ENCODE results near the gene SYTL1. TPM values are rescaled to one million over a fixed set of nuclear protein-coding genes. Genes with fewer than 3 reads are reported as not detected.
"Not testable (repeated sequence)": the region's sequence is repeated elsewhere in the genome, so short reads cannot be mapped to it uniquely, and the experiment has no call there.

Gene SYTL1
- total RNA-seq, 2 donors from 2014 or later = 1.6 to 1.9 TPM

DNA sequence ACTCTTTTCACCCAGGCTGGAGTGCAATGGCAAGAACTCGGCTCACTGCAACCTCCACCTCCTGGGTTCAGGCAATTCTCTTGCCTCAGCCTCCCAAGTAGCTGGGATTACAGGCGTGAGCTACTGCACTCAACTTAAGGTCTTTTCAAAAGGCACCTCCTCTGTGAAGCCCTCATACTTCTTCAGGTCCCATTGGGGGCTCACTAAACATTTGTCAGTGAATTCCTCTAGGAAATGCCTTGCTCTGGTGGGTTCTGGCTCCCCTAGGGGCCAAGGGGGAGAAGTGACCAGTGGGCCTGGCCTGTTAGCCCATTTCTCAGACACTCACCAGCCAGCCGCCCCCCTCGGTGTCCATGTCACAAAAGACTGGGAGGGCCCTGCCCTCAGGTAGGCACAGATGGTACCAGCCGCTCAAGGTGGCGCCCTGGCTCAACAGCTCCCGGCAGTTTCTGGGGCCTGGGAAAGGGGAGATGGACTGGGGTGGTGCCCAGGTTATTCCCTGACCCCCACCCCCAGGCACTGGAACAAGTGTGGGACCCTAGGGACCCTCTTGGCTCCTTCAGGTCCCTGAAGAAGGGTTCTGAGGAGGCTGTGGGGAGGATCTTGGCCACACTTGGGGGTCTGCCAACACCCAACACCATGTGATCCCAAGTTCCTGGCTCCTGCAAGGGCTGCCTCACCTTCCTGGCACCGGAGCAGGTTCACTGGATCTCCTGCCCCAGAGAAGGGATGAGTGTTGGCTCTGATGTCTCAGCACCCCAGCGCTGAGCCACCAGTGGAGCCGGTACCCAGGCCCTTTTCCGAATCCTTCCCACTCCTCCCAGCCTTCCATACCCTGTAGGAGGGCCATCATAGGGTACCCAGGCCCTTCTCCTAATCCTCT is 31.2 kb downstream of the SYTL1 start:
- DNase-seq (ENCODE audit: low spot score) = peak; percentile 67
- intact Hi-C loops (cut with DNase I) = no loop called here

DNA sequence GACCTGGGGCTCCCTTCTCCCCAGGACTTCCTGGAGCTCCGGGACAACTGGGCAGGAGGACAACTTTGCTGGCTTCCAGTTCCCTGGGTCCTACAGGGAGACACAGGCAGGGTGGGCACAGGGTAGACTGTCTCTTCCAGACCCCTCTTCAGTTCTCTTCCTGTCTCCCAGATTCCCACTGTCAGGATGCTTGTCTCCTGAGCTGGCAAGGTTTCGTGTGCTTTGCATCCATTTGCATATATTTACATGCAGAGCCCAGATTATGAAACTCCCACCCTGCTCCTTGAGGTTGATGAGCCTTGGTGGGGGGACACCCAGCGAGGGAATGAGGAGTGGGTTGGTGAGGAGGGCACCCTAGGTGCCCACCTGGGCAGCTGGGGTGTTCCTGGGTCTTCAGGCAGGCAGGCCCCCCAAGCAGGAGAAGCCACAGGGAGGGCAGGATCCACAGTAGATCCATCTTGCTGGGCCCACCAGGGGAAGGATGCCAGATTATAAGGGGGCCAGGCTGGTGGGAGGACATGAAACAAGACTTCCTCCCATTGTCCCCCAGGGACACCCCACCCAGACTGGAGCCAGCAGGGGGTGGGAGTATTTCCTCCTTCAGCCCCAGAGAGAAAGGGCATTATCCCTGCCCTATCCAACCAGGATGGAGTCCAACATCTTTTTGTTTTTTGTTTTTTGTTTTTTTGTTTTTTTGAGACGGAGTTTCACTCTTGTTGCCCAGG is 32.7 kb downstream of the SYTL1 start, which contains the start of gene FCN3:
FCN3 (minus strand) TSS at position 463 of the 725 bp plus-strand sequence; CDS start at position 457, 6 bp downstream.
- DNase-seq (ENCODE audit: low spot score) = peak; percentile 59
- intact Hi-C loops (cut with DNase I) = no loop called here

DNA sequence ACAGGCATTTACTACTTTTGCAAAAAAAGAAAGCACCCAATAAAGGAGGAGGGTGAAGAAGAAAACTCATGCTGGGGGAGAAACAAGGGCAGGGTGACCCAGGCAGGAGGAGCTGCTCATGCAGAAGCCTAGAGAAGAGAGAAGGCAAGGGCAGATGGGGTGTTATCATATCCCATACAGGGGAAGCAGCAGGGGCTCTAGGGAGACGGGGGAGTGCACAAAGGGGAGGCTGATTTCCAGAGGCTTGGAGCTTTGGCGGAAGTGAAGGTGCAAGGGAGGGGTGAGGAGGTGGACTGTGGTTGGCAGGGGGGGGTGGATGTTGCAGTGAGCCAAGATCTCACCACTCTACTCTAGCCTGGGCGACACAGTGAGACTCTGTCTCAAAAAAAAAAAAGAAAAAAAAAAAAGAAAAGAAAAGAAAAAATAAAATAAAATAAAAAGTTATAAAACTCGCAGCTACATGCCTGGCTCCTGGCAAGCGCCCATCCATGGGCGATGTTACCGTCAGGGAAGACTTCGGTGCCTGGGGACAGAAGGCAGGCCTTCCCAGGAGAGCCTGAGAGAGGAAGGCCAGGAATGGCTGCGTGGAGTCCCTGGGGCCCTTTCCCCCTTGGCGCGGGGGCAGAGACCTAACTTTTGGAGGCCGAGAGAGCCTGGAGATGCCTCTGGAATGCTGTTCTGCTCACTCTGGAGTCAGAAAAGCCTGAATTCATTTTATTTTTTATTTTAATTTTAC is 36.1 kb downstream of the SYTL1 start:
- no peak for DNase-seq (ENCODE audit: low spot score)
- intact Hi-C loops (cut with DNase I) = no loop called here

DNA sequence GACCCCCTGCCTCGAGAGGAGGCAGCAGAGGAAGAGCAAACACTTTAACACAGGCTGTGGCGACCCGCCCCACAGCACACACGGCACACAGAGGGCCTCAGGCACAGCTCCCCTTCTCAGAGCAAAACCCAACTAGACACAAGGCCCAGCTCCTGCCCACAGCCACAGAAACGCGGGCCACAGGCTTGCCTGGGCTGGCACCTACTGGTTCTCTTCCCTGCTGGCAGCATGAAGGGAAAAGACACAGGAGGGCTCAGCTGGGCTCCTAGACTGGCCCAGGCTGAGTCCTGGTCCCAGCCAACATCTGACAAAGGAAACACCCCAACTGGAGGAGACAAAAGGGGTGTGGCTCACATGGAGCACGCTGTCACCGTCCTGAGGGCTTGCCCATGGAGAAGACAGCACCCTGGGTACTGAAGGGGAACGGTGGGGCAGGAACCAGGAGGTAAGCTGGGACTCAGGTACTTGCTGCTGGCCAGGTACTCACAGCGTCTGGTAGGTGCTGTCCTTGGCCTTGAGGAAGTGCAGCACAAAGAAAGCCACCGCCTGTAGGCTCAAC is 37.8 kb downstream of the SYTL1 start:
- no peak for DNase-seq (ENCODE audit: low spot score)
- intact Hi-C loops (cut with DNase I) = no loop called here

DNA sequence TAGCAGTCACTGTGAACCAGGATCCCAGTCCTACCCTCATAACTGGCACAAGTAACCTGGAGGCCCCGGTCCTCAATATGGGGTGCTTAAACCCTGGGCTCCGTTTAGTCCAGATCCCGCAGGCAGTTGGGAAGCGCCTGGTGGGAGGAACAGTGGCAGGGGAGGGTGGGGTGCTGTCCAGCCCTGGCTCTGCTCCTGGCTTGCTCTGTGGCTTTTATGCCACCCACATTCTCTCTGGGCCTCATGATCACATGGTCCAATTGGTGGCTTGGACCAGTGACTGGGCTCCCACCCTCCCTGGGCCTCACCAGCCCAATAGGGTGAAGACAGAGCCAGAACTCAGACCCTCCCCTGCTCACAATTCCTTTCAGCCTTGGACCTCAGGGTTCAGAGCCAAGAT is 38.4 kb downstream of the SYTL1 start:
- DNase-seq (ENCODE audit: low spot score) = no peak
- intact Hi-C loops (cut with DNase I) = no loop called here

DNA sequence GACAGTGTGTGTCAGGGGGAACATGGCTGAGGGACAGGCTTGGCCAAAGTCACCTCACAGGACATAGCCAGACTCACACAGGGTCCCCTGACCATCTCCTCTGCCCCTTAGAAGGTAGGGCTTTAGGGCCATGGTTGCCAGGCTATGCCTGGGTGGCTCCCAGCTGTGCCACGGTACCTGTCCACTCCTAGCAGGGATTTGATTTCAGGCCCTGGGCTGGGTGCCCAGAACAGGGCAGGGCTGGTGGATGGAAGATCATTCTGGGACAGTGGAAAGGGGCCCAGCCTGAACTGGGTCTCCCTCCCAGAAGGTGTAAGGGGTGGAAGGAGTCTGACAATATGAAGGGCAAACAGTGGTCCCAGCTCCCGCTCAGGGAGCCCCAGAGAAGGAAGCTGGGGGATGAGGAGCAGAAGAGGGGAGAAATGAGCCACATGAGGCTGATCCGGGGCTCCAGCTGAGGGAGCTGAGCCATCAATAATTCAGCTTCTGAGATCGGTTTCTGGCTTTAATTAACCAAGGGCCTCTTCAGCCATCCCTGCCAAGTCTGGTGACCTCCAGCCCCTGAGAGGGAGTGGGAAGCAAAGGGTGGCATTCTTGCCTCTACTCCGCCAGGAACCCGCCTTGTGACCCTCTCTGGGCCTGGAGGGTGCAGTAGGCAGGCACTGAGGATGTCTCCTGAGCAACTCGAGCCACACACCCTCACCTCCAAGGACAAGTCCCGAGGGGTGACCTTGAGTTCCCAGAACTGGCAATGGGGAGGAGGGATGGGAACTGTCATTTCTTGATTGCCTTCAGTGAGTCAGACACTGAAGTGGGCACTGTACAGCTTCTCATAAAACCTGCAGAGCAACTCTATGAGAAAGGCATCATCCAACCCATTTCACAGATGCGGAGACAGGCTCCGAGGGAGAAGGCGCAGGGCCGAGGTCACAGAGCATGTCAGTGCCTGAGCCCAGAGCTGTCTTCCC is 39.2 kb downstream of the SYTL1 start:
- DNase-seq (ENCODE audit: low spot score) = no peak

DNA sequence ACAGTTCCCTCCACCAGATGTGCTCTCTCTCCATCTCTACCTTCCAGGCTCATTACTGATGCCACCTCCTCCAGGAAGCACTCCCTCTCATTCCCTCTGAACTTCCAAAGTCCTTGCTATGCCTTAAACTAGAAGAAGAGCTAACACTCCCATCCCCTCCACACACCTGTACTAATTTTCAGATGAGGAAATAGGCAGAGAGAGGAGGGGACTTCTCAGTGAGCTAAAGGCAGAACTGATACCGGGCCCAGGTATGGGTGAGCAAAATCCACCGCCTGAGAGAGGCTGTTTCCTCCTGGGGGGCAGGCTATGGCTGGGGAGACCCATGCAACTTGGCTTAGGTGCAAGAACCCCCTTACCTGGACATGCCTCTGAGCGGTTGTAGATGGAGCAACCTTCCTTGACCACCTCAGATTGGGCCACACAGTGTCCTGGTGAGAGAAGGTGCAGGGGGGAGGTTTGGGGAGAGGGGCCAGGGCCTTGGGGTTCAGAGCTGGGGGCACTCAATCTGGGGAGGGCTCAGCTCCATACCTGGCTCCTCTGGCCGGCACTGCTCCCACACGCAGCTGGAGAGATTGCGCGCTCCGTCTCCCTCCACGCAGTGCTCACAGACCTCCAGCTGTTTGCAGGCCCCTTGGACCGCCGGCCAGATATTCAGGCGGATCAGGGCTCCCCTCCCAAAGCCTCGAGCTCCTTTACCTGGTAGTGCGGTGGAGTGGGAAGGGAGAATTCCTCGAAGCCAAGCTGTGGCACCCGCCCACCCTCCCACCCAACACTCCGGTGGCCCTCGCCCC is 40.3 kb downstream of the SYTL1 start:
- intact Hi-C loops (cut with DNase I) = no loop called here
- DNase-seq (ENCODE audit: low spot score) = no peak

More for the DNA sequence above, 39.2 kb downstream of the SYTL1 start:
- intact Hi-C loops (cut with DNase I) = no loop called here

DNA sequence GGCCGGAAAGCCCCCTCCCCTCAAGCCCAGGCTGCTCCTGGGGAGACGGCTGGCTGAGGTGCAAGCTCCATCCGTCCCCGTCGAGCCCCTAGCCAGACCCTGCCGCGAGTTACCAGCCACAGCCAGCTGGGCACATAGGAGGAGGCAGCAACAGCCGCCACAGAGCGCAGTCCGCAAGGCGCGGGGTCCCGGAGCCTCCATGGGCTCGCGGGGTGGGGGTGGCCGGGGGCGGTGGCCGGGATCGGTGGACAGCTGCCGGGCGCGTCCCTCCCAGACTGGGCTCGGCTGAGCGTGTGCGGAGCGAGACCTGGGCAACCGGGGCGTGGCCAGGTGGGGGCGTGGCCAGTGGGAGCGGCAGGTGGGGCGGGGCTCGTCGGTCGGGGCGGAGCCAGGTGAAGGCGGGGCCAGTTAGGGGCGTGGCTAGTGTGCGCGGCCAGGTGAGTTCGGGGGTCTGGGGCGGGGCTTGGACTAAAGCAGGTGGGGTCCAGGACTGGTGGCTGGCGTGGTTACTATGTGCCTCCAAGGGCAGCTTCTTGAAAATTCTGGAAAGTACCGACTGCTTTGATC is 41.3 kb downstream of the SYTL1 start, which contains the start of gene CD164L2:
CD164L2 (minus strand) TSS at position 295 of the 567 bp plus-strand sequence; CDS start at position 201, 94 bp downstream.
- intact Hi-C loops (cut with DNase I) = no loop called here
- DNase-seq (ENCODE audit: low spot score) = no peak

DNA sequence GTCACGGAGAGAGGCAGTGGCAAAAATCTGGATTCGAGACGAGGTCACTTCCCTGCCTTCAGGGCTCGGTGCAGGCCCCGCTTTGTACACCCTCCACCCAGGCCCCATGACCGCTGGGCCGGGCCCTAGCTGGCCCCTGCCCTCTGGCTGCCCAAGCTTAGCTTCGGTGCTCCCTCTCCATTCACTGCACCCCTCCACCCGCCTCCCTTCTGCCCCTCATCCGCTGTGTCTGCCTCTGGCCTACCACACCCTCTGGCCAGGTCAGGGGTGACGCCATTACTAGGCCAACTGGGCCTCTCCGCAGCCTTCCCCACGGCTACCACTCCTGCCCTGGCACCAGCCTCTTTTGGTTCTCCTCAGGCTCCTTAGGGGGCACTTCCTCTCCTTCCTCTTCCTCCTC is 41.8 kb downstream of the SYTL1 start:
- DNase-seq (ENCODE audit: low spot score) = no peak
- intact Hi-C loops (cut with DNase I) = no loop called here

DNA sequence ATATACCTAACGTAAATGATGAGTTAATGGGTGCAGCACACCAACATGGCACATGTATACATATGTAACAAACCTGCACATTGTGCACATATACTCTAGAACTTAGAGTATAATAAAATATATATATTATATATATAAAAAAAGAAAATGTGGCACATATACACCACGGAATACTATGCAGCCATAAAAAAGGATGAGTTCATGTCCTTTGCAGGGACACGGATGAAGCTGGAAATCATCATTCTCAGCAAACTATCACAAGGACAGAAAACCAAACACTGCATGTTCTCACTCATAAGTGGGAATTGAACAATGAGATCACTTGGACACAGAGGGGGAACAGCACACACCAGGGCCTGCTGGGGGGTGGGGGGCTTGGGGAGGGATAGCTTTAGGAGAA is 43.0 kb downstream of the SYTL1 start:
- intact Hi-C loops (cut with DNase I) = loop anchor here in 1 of 2 donors (5.0 kb wide), 2 partner anchors 82 to 1772 kb away; no protein-coding TSS in a partner anchor
- DNase-seq (ENCODE audit: low spot score) = not testable (repeated sequence)

DNA sequence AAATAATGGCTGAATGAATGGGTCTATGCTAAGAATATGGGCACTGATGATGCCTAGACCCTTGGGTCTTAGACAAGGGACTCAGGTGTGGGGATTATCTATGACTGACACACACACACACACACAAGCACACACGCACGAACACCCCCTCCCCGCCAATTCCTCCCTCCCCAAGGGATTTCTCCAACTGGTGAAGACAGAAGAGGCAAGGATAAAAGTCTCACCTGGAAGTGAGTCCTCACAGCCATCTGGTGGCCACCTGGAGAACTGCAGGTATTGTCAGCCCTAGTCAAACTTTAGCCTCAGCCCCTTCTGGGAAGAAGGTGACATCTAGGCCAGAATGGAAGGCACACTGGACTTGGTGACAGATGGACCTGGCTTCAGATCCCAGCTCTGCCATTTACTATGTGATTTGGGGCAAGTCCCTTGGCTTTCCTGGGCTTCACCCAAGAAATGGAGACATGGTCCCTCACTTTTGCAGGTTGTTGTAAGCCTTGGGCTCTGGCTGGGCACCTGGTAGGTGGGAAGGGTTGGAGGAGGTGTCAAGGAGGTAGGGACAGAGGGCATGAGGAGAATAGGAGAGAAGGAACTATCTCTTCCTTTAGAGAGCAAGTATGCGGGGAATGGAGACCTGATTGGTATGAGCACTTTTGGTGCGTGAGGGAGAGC is 46.6 kb downstream of the SYTL1 start:
- intact Hi-C loops (cut with DNase I) = loop anchor here in 1 of 2 donors (5.0 kb wide), 2 partner anchors 86 to 1776 kb away; no protein-coding TSS in a partner anchor
- DNase-seq (ENCODE audit: low spot score) = no peak

DNA sequence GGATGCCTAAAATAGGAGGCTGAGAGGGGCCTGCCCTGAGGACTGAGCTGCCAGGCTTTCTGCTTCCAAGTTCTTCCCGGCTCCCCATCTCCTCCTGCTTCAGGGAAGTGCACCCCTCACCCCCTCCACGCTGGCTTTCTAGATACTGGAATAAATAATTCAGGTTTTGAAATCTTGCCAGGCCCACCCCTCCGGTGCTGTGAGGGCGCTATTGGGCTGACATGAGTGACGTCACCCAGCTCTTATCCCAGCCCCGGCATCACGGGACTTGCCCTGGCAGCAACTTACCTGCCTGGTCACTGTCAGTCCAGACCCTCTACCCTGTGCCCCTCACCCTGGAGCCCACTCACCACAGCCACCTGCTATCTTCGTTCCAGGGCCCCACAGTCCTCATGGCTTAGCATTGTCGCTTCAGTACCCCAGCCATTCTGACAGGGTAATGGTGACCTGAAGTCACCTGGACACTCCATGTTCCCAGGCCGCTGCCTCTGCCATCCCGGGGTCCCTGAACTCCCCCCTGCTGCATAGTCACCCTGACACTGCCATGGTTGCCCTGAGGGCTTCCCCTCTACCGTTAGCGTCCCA is 49.8 kb downstream of the SYTL1 start:
- peak; percentile 83 for DNase-seq (ENCODE audit: low spot score)
- intact Hi-C loops (cut with DNase I) = loop anchor here (5.0 to 10.0 kb wide), 3 partner anchors 34 to 273 kb away; no protein-coding TSS in a partner anchor

DNA sequence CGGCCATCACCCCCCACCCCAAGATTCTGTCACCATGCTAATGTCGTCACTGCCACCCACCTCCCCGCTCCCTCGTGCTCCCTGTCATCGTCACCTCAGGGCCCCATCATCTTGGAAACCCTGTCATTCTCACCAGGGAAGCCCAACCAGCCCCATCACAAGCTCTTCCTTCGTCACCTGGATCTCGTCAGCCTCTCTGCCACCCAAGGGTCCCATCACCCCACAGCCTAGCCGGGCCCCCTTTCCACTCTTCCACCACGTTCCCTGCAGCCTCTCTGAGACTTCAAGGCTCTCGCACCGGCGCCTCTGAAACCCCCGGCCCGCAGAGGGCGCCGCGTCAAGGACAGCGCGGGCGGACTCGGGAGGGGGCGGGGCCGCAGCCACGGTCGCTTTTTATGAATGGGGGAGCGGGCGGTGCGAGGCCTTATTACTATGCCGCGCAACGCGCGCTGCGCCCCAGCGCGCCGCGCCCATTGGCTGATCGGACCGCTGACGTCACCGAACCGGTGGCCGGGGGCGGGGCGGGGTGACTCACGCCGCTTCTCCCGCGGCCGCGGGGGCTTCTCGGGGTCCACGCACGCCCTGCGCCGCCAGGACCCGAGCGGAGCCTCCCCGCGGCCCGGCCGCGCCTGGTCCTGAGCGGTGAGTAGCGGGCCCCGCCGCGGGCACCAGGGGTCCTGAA is 50.4 kb downstream of the SYTL1 start, which contains the start of gene GPR3:
GPR3 (plus strand) TSS at position 527 of the 682 bp plus-strand sequence. CDS start 1,177 bp downstream, outside the sequence.
- intact Hi-C loops (cut with DNase I) = loop anchor here (5.0 to 10.0 kb wide), 3 partner anchors 35 to 273 kb away; no protein-coding TSS in a partner anchor
- DNase-seq (ENCODE audit: low spot score) = peak; percentile 96

DNA sequence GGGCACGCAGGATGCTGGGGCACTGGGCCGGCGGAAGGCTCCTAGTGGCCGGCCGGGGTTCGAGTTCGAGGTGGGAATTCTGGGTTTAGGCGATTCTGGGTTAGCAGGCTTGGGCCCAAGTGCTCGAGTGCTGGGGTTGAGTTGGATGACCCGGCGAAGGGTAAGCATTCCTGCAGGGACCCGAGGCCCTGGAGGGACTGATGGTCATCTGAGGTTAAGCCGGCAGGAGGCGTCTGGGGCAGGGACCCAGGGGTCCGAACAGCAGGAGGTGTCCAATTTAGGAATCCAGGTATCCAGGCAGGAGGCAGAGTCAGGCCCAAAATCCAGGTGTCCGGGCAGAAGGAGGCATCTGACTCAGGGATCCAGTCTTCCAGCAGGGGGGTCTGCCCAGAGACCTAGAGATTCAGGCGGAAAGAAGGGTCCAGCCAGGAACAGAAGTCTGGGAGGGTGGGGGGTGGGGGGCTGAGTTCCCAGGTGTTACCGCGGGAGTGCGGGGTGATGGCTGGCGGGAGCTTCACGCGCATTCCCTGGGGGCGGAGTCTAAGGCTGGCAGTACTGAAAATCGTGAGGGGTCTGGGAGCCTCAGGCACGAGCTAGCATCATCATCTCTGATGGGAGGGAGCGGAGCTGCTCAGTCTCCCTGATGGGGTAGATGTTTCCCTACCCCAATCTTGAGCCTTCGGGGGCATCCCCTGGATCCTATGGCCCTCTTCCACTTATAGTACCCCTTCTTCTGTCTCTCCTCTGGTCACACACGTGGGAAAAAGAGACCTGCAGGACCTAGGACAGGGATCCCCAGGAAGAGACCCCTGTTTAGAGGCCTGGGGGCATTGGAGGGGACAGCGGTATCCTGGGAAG is 51.2 kb downstream of the SYTL1 start:
- intact Hi-C loops (cut with DNase I) = loop anchor here (5.0 to 10.0 kb wide), 3 partner anchors 36 to 272 kb away; no protein-coding TSS in a partner anchor
- no peak for DNase-seq (ENCODE audit: low spot score)
